ENCODE results near the gene MCM10.
"Not testable (repeated sequence)": the region's sequence is repeated elsewhere in the genome, so short reads cannot be mapped to it uniquely, and the experiment has no call there.

MCM10 gene

GRCh38 chr10:13160934-13161856, at the start of gene MCM10:
Gene MCM10 (plus strand): TSS chr10:13161558. CDS start chr10:13164203, 2,645 bp downstream.
- in situ Hi-C loops (cut with HindIII; ENCODE audit: low sequenced_read_pairs), result no loop called here

GRCh38 chr10:13113544-13113943, 47.8 kb upstream of the MCM10 start:
- in situ Hi-C loops (cut with HindIII; ENCODE audit: low sequenced_read_pairs), result no loop called here

GRCh38 chr10:13115832-13116803, 45.2 kb upstream of the MCM10 start:
- in situ Hi-C loops (cut with HindIII; ENCODE audit: low sequenced_read_pairs), result no loop called here

DNA sequence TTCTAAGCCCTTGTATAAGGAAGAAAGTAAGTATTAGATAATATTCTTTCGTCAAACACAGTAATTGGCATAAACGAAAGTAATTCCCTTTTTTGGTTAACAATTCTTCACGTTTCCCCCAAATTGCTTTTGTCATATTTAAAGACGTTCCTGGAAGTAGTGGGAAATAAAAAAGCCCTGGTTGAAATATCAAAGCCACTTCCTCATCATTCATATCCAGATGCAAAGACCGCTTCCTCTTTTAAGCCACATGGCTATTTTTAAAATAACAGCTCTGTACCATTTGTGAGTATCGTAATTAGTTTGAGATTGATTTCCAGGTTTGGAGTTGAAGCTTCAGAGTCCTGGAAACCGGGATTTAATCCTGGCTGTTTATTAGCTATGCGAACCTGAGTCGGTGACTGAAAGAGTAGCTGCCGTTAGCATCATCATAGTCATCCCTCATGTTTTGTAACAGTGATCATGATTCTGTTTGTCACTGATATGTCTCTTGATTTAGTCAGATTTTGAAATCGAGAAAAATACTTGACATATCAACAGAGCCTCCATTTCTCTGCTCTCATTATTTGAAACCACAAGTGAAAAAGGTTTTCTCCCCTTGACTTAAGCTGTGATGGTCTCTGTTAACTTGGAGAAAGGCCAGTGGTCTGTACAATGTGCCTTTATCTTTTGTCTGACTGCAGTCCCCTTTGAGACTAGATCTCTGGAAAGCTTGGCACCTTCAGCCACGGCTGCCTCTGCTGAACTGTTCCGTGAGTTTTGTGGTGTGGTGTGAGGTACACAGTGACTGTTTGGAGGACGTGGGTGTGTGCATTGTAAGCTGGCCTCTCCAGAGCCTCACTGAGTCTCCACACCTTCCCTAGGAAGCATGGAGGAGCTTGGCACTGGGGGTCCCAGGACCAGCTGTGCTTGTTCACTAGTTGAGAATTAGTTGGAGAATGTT, 43.2 kb upstream of the MCM10 start:
- in situ Hi-C loops (cut with HindIII; ENCODE audit: low sequenced_read_pairs), result no loop called here

DNA sequence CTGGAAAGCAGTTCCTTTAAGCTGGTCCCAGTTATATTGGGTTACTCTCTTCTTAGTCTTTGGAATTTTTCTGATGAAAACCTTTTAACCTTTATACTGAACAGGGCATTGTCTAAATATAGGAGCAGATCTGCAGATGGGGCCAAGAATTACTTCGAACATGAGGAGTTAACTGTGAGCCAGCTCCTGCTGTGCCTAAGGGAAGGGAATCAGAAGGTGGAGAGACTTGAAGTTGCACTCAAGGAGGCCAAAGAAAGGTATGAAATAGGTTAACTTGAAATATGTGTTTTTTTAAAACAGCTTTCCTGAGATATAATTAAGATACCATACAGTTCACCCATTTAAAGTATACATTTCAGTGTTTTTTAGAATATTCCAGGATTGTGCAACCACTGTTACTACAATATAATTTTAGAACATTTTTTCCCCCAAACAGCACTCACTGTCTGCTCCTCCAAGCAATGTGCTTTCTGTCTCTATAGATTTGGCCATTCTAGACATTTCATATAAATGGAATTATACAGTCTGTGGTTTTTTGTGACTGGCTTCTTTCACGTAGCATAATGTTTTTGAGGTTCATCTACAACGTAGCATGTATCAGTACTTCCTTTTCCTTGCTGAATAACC, 42.5 kb upstream of the MCM10 start:
- in situ Hi-C loops (cut with HindIII; ENCODE audit: low sequenced_read_pairs), result no loop called here

DNA sequence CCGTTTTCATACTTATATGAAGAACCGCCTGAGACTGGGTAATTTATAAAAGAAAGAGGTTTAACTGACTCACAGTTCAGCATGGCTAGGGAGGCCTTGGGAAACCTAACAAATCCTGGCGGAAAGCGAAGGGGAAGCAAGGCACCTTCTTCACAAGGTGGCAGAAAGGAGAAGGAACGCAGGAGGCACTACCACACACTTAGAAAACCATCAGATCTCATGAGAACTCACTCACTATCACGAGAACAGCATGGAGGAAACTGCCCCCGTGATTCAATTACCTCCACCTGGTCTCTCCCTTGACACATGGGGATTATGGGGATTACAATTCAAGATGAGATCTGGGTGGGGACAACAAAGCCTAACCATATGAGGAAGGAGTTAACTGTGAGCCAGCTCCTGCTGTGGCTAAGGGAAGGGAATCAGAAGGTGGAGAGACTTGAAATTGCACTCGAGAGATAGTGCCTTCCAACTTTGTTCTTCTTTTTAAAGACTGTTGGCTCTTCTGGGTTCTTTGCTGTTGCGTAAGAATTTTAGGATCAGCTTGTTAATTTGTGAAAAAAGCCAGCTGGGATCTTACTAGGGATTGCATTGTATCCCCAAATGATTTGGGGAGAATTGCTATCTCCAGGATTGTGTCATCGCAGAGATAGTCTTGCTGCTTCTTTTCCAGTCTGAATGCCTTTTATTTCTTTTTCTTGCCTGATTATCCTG, 40.4 kb upstream of the MCM10 start:
- in situ Hi-C loops (cut with HindIII; ENCODE audit: low sequenced_read_pairs), result no loop called here

GRCh38 chr10:13121500-13121854, 39.9 kb upstream of the MCM10 start:
- in situ Hi-C loops (cut with HindIII; ENCODE audit: low sequenced_read_pairs), result no loop called here

DNA sequence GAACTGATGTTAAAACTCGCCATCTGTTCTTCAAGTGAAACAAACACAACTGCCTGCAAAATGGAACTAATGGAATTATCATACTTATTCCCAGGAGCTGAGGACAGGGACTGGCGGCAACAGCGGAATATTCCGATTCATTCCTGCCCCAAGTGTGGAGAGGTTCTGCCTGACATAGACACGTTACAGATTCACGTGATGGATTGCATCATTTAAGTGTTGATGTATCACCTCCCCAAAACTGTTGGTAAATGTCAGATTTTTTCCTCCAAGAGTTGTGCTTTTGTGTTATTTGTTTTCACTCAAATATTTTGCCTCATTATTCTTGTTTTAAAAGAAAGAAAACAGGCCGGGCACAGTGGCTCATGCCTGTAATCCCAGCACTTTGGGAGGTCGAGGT, 24.7 kb upstream of the MCM10 start:
- in situ Hi-C loops (cut with HindIII; ENCODE audit: low sequenced_read_pairs), result no loop called here

- in situ Hi-C loops (cut with HindIII; ENCODE audit: low sequenced_read_pairs), result no loop called here
Observed at GRCh38 chr10:13139150-13139549, 22.2 kb upstream of the MCM10 start.

DNA sequence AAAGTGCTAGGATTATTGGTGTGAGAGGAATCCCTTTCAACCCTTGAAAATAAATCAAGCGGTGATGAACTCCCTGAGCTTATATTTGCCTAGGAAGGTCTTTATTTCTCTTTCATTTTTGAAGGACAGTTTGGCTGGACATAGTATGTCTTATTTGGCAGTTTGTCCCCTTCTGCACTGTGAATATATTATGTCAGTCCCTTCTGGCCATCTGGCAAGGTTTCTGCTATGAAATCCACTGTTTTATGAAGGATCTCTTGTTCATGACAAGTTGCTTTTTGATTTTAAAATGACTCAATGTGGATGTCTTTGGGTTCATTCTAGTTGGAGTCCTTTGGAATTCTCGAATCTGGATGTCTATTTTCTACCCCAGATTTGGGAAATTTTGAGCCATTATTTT, 21.7 kb upstream of the MCM10 start:
- in situ Hi-C loops (cut with HindIII; ENCODE audit: low sequenced_read_pairs), result no loop called here

- in situ Hi-C loops (cut with HindIII; ENCODE audit: low sequenced_read_pairs), result no loop called here
Observed at GRCh38 chr10:13140627-13141190, 20.6 kb upstream of the MCM10 start.

GRCh38 chr10:13143766-13144165, 17.6 kb upstream of the MCM10 start:
- in situ Hi-C loops (cut with HindIII; ENCODE audit: low sequenced_read_pairs), result no loop called here

- in situ Hi-C loops (cut with HindIII; ENCODE audit: low sequenced_read_pairs), result no loop called here
Observed at GRCh38 chr10:13144814-13145213, 16.5 kb upstream of the MCM10 start.

DNA sequence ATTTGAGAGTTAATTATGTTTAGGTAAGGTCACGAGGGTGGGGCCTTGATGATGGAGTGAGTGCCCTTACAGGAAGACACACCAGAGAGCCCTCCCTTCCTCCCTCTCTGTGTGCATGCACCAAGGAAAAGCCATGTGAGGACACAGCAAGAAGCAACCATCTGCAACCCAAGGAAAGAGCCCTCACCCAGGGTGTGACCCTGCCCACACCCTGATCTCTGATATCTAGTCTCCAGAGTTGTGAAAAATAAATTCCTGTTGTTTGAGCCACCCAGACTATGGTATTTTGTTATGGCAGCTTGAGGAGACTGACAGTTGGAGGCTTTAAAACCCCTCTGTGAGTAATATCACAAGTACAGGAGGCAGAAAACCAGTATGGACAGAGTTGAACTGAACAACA, 15.0 kb upstream of the MCM10 start:
- in situ Hi-C loops (cut with HindIII; ENCODE audit: low sequenced_read_pairs), result no loop called here

- in situ Hi-C loops (cut with HindIII; ENCODE audit: low sequenced_read_pairs), result no loop called here
Observed at GRCh38 chr10:13147161-13147560, 14.2 kb upstream of the MCM10 start.

DNA sequence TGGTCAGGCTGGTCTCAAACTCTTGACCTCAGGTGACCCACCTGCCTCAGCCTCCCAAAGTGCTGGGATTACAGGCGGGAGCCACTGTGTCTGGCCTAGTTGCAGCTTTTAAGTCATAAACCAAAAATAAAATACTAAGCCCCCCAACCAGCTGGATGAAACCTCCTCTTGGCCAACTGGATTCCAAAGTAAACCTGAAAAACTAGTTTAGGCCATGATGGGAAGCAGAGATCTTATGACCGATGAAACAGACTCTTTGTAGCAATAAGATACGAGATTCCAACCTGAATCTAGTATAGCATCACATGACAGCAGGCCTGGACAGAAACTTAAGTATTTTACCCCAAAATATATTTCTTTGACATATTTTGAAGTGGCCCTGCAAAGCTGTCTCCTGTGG, 9.1 kb upstream of the MCM10 start:
- in situ Hi-C loops (cut with HindIII; ENCODE audit: low sequenced_read_pairs), result no loop called here

GRCh38 chr10:13155860-13156259, 5.5 kb upstream of the MCM10 start:
- in situ Hi-C loops (cut with HindIII; ENCODE audit: low sequenced_read_pairs), result not testable (repeated sequence)

DNA sequence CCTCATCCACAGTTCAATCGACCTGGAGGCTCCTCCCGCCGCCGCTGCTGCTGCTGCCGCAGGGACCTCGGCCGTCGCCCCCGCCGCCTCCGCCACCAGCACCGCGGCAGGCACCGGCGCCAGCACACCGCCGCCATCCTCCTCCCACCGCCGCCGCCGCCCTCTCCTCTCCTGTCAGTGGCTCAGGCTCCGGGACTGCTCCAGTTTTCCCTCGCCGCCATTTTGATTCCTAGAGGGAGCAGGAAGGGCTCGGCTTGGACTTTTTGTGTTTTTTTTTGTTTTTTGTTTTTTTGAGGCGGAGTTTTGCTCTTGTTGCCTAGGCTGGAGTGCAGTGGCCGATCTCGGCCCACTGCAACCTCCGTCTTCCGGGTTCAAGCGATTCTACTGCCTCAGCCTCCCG, 3.0 kb upstream of the MCM10 start:
- in situ Hi-C loops (cut with HindIII; ENCODE audit: low sequenced_read_pairs), result no loop called here

DNA sequence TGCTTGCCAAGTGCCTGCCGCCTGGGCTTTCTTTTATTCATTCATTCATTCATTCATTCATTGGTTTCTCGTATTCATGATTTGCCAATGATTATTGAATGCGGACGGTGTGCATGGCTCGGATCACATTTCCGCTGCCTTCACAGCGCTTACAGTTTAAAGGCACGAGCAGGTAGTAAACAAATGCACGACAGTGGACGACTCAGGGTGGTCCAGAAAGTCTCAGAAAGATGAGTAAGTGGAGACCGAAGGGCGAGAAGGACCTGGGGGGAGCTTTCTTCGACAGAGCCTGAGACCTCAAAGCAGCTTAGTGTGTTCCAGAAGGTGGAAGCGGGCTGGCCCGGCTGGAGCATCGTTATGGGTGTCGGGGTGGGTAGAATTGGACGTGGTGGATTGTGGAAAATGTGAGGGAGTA, 506 bp downstream of the MCM10 start:
- in situ Hi-C loops (cut with HindIII; ENCODE audit: low sequenced_read_pairs), result no loop called here

Measured in endothelial cell of hepatic sinusoid (primary cell).